Measurements from ENCODE around the gene IQGAP2. TPM values are rescaled to one million over a fixed set of nuclear protein-coding genes. Genes with fewer than 3 reads are reported as not detected.

IQGAP2 gene
- total and polyA plus RNA-seq, 8 donors, result 15.6 to 29.1 (median 17.1) TPM

- Histone ChIP-seq H3K4me3 (no peak overlapping the region), H3K27ac (peak overlapping the region in 1 of 2 donors; percentile 10), H3K27me3 (no peaks in the 10 kb centered on the region), H3K4me1 (peaks cover 10 to 11% of the 10 kb centered on the region in 2 donors), H3K36me3 (peaks cover 0 to 10% of the 10 kb centered on the region in 2 donors), H3K9me3 (no peaks in the 10 kb centered on the region)
- intact Hi-C loops (cut with DNase I), result no loop called here
- no peak for TF ChIP-seq CTCF (IDR thresholded peaks at IDR 0.05)
- no peak for ATAC-seq
- DNase-seq, result no peak
Measured at GRCh38 chr5:76690037-76690679, 287.1 kb downstream of the IQGAP2 start.

- no peak for TF ChIP-seq CTCF (IDR thresholded peaks at IDR 0.05)
- Histone ChIP-seq H3K4me3 (no peak overlapping the region), H3K36me3 (peaks cover 0 to 12% of the 10 kb centered on the region in 2 donors), H3K9me3 (no peaks in the 10 kb centered on the region), H3K27me3 (no peaks in the 10 kb centered on the region), H3K4me1 (peaks cover 10 to 12% of the 10 kb centered on the region in 2 donors), H3K27ac (peak overlapping the region; percentile 6 to 18)
- ATAC-seq (no peak), DNase-seq (no peak)
- intact Hi-C loops (cut with DNase I), result no loop called here
Measured at GRCh38 chr5:76690704-76691466, 287.8 kb downstream of the IQGAP2 start.

GRCh38 chr5:76691467-76692273 is 288.6 kb downstream of the IQGAP2 start:
- intact Hi-C loops (cut with DNase I), result no loop called here
- H3K27me3 ChIP-seq, result no peaks in the 10 kb centered on the region
- DNase-seq, result peak in 1 of 4 donors; percentile 26
- no peaks in the 10 kb centered on the region for H3K9me3 ChIP-seq
- peaks cover 10 to 20% of the 10 kb centered on the region in 2 donors for H3K4me1 ChIP-seq
- TF ChIP-seq CTCF (IDR thresholded peaks at IDR 0.05), result no peak
- peaks cover 0 to 15% of the 10 kb centered on the region in 2 donors for H3K36me3 ChIP-seq
- peak overlapping the region; percentile 6 to 18 for H3K27ac ChIP-seq
- peak; percentile 42 for ATAC-seq
- no peak overlapping the region for H3K4me3 ChIP-seq

- Histone ChIP-seq H3K4me3 (no peak overlapping the region), H3K9me3 (no peaks in the 10 kb centered on the region), H3K4me1 (peaks cover 10 to 21% of the 10 kb centered on the region in 2 donors), H3K36me3 (peaks cover 0 to 13% of the 10 kb centered on the region in 2 donors), H3K27ac (peak overlapping the region in 1 of 2 donors; percentile 6), H3K27me3 (no peaks in the 10 kb centered on the region)
- DNase-seq, result no peak
- no peak for ATAC-seq
- no peak for TF ChIP-seq CTCF (IDR thresholded peaks at IDR 0.05)
- intact Hi-C loops (cut with DNase I), result no loop called here
Measured at GRCh38 chr5:76692274-76692540, 289.1 kb downstream of the IQGAP2 start.

- no peak overlapping the region for H3K4me3 ChIP-seq
- no peak for ATAC-seq
- H3K27ac ChIP-seq, result no peak overlapping the region
- TF ChIP-seq CTCF (IDR thresholded peaks at IDR 0.05), result no peak
- DNase-seq, result no peak
- peaks cover 0 to 13% of the 10 kb centered on the region in 2 donors for H3K36me3 ChIP-seq
- H3K4me1 ChIP-seq, result peaks cover 10 to 21% of the 10 kb centered on the region in 2 donors
- intact Hi-C loops (cut with DNase I), result no loop called here
- H3K27me3 ChIP-seq, result no peaks in the 10 kb centered on the region
- H3K9me3 ChIP-seq, result no peaks in the 10 kb centered on the region
Measured at GRCh38 chr5:76692651-76693050, 289.6 kb downstream of the IQGAP2 start.

All from left lung (tissue), 10 donors.